Neural progenitor cell (in vitro differentiated cells): ENCODE data around the gene TCF4. TPM values are rescaled to one million over a fixed set of nuclear protein-coding genes. Genes with fewer than 3 reads are reported as not detected.

Experiments
- DNase-seq: peaks from one replicate; pipeline ENCODE4 v3.0.0-alpha.2; 2016; ENCODE audit warnings: low spot score
- H2AFZ ChIP-seq: fragments of 200-600 bp; sonication (generic); replicated peaks from 2 replicates; pipeline ENCODE4 v1.6.1; 2016; ENCODE audit warnings: antibody characterized with exemption
- H3F3A ChIP-seq: fragments of 200-600 bp; sonication (generic); 2 replicates; pipeline ENCODE4 v1.6.1; 2016; ENCODE audit warnings: antibody characterized with exemption, low read depth
- H3K27ac ChIP-seq: fragments of 200-600 bp; sonication (generic); 2 replicates; pipeline ENCODE4 v1.5.1; 2016; ENCODE audit warnings: mild to moderate bottlenecking
- H3K27me3 ChIP-seq: fragments of 200-600 bp; sonication (generic); 2 replicates; pipeline ENCODE4 v1.6.1; 2016; ENCODE audit warnings: mild to moderate bottlenecking, moderate library complexity
- H3K36me3 ChIP-seq: fragments of 200-600 bp; sonication (generic); 2 replicates; pipeline ENCODE4 v1.5.1; 2016
- H3K4me1 ChIP-seq: fragments of 200-600 bp; sonication (generic); 2 replicates; pipeline ENCODE4 v1.6.1; 2016; ENCODE audit warnings: mixed run types
- H3K4me2 ChIP-seq: fragments of 200-600 bp; sonication (generic); 2 replicates; pipeline ENCODE4 v1.6.1; 2016
- H3K4me3 ChIP-seq: fragments of 200-600 bp; sonication (generic); 2 replicates; pipeline ENCODE4 v1.5.1; 2016
- H3K79me2 ChIP-seq: fragments of 200-600 bp; sonication (generic); 2 replicates; pipeline ENCODE4 v1.6.1; 2016; ENCODE audit warnings: low read depth
- H3K9ac ChIP-seq: fragments of 200-600 bp; sonication (generic); 2 replicates; pipeline ENCODE4 v1.6.1; 2016
- H3K9me3 ChIP-seq: fragments of 200-600 bp; sonication (generic); 2 replicates; pipeline ENCODE4 v1.5.1; 2016; ENCODE audit warnings: low read depth
- H4K20me1 ChIP-seq: fragments of 200-600 bp; sonication (generic); 2 replicates; pipeline ENCODE4 v1.6.1; 2016; ENCODE audit warnings: low read depth
- H3K27ac Mint-ChIP-seq: 3 replicates; pipeline ENCODE4 v1.8.0; 2021; ENCODE audit warnings: mixed read lengths
- H3K27me3 Mint-ChIP-seq: 2 replicates; pipeline ENCODE4 v1.8.0; 2022; ENCODE audit warnings: low read depth, mild to moderate bottlenecking, inconsistent platforms, moderate library complexity, mixed read lengths; ENCODE audit not compliant: insufficient read depth
- H3K36me3 Mint-ChIP-seq: 3 replicates; pipeline ENCODE4 v1.8.0; 2021; ENCODE audit warnings: mixed read lengths
- H3K4me1 Mint-ChIP-seq: 3 replicates; pipeline ENCODE4 v1.8.0; 2021; ENCODE audit warnings: mixed read lengths
- H3K4me3 Mint-ChIP-seq: 3 replicates; pipeline ENCODE4 v1.8.0; 2021; ENCODE audit warnings: mild to moderate bottlenecking, moderate library complexity, mixed read lengths
- H3K9me3 Mint-ChIP-seq: 3 replicates; pipeline ENCODE4 v1.8.0; 2020; ENCODE audit warnings: mixed read lengths
- CTCF ChIP-seq: fragments of 200-600 bp; sonication (generic); IDR thresholded peaks from 2 replicates; pipeline ENCODE4 v1.5.1; 2017; ENCODE audit warnings: antibody characterized with exemption, mild to moderate bottlenecking
- EZH2 ChIP-seq: fragments of 200-600 bp; sonication (generic); IDR thresholded peaks from 2 replicates; pipeline ENCODE4 v1.6.1; 2017; ENCODE audit warnings: antibody characterized with exemption, mild to moderate bottlenecking, moderate library complexity
- EZH2phosphoT487 ChIP-seq: fragments of 200-600 bp; sonication (generic); IDR thresholded peaks from 2 replicates; pipeline ENCODE4 v1.6.1; 2017; ENCODE audit warnings: antibody characterized with exemption
- total RNA-seq: library from RNA; depleted of rRNA; stranded (reverse); fragments of >200 nt; gene quantifications from 2 replicates; pipeline ENCODE4 v1.2.3, GENCODE V29; 2015; ENCODE audit warnings: low replicate concordance

The TCF4 gene
- total RNA-seq, 1 donor from 2014 or later = 161 TPM

DNA sequence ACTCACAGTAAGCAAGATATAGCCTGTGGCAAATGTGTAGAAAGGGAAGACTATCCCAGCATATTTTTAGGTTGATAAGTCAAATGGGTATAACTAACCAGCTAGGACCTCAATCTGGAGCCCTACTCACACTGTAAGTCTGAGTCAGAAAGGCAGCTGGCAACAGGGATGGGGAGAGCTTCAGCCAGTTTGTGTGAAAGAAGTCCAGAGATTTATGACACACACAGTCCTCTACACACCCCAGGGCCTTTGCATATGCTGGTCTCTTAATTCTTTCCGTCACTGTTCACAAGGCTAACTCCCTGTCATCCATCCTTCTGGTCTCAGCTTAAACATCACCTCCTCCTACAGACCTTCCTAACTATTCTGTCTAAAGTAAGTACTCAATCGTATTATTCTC lies 5.9 kb upstream of the TCF4 start:
- no peaks in the 10 kb centered on the region for H3K36me3 Mint-ChIP-seq
- Histone ChIP-seq H4K20me1 (no peaks in the 10 kb centered on the region), H3K4me1 (peaks cover 3% of the 10 kb centered on the region), H3K4me2 (no peak overlapping the region), H3K36me3 (no peaks in the 10 kb centered on the region), H3K79me2 (peaks cover 8% of the 10 kb centered on the region), H3K27ac (no peak overlapping the region), H3F3A (peaks cover under 1% of the 10 kb centered on the region), H3K9ac (no peak overlapping the region), H3K9me3 (no peaks in the 10 kb centered on the region), H3K27me3 (no peaks in the 10 kb centered on the region), H3K4me3 (no peak overlapping the region), H2AFZ (no peak overlapping the region)
- H3K4me3 Mint-ChIP-seq = no peak overlapping the region
- peaks cover 8% of the 10 kb centered on the region for H3K4me1 Mint-ChIP-seq
- no peak for DNase-seq
- no peaks in the 10 kb centered on the region for H3K9me3 Mint-ChIP-seq
- TF ChIP-seq CTCF = no peak
- TF ChIP-seq EZH2 = no peak
- TF ChIP-seq EZH2phosphoT487 = no peak
- H3K27me3 Mint-ChIP-seq = no peaks in the 10 kb centered on the region
- no peak overlapping the region for H3K27ac Mint-ChIP-seq

- H3K4me2 ChIP-seq = no peak overlapping the region
- H3K27ac Mint-ChIP-seq = no peak overlapping the region
- no peaks in the 10 kb centered on the region for H4K20me1 ChIP-seq
- H3K9me3 ChIP-seq = no peaks in the 10 kb centered on the region
- TF ChIP-seq EZH2 = no peak
- TF ChIP-seq CTCF = no peak
- no peak for TF ChIP-seq EZH2phosphoT487
- peaks cover 8% of the 10 kb centered on the region for H3F3A ChIP-seq
- no peak overlapping the region for H2AFZ ChIP-seq
- peaks cover 6% of the 10 kb centered on the region for H3K4me1 Mint-ChIP-seq
- H3K27me3 Mint-ChIP-seq = no peaks in the 10 kb centered on the region
- DNase-seq = no peak
- no peaks in the 10 kb centered on the region for H3K9me3 Mint-ChIP-seq
- H3K4me1 ChIP-seq = peaks cover 3% of the 10 kb centered on the region
- H3K36me3 ChIP-seq = no peaks in the 10 kb centered on the region
- peaks cover 3% of the 10 kb centered on the region for H3K36me3 Mint-ChIP-seq
- H3K27ac ChIP-seq = no peak overlapping the region
- H3K27me3 ChIP-seq = no peaks in the 10 kb centered on the region
- no peak overlapping the region for H3K4me3 ChIP-seq
- no peak overlapping the region for H3K4me3 Mint-ChIP-seq
- H3K9ac ChIP-seq = no peak overlapping the region
- peaks cover 19% of the 10 kb centered on the region for H3K79me2 ChIP-seq
Observed at GRCh38 chr18:55592572-55592971, 4.6 kb upstream of the TCF4 start.

DNA sequence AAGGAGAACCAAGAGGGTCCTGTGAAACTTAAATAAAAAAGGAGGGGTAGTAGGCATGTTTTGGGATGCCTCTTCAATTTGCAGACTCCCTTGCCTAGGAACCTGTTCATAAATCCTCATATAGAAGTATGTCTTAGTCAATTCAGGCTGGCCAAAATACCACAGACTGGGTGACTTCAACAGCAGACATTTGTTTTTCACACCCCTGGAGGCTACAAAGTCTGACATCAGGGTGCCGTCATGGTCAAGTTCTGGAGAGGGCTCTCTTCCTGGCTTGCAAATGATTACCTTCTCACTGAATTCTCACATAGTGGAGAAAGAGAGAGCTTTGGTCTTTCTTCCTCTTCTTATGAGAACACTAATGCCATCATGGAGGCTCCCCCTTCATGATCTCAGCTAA lies 4.1 kb upstream of the TCF4 start:
- H3K36me3 Mint-ChIP-seq = peaks cover 3% of the 10 kb centered on the region
- H2AFZ ChIP-seq = no peak overlapping the region
- H3K4me3 Mint-ChIP-seq = no peak overlapping the region
- no peak overlapping the region for H3K27ac Mint-ChIP-seq
- H3F3A ChIP-seq = peaks cover 13% of the 10 kb centered on the region
- no peak overlapping the region for H3K9ac ChIP-seq
- H3K9me3 ChIP-seq = no peaks in the 10 kb centered on the region
- peaks cover 6% of the 10 kb centered on the region for H3K4me1 Mint-ChIP-seq
- H3K27me3 ChIP-seq = no peaks in the 10 kb centered on the region
- H3K27me3 Mint-ChIP-seq = no peaks in the 10 kb centered on the region
- H3K36me3 ChIP-seq = no peaks in the 10 kb centered on the region
- H3K4me1 ChIP-seq = peaks cover 3% of the 10 kb centered on the region
- no peaks in the 10 kb centered on the region for H4K20me1 ChIP-seq
- H3K9me3 Mint-ChIP-seq = no peaks in the 10 kb centered on the region
- H3K79me2 ChIP-seq = peaks cover 23% of the 10 kb centered on the region
- no peak overlapping the region for H3K4me2 ChIP-seq
- no peak for DNase-seq
- no peak overlapping the region for H3K4me3 ChIP-seq
- TF ChIP-seq EZH2 = no peak
- no peak for TF ChIP-seq EZH2phosphoT487
- TF ChIP-seq CTCF = no peak
- H3K27ac ChIP-seq = no peak overlapping the region
